HEK293 (cell line): ENCODE measurements around the gene SAT1.

Experiments used
- CTCF ChIP-seq: fragments of 450-650 bp; formaldehyde crosslinking; IDR thresholded peaks from 2 replicates; pipeline ENCODE4 v1.5.1; 2016; ENCODE audit warnings: missing biosample characterization, missing genetic modification characterization
- FEZF1 ChIP-seq: fragments of 450-650 bp; formaldehyde crosslinking; IDR thresholded peaks from 2 replicates; pipeline ENCODE4 v1.5.1; 2016; ENCODE audit warnings: missing biosample characterization, missing genetic modification characterization
- ZBTB17 ChIP-seq: fragments of 450-650 bp; formaldehyde crosslinking; IDR thresholded peaks from 2 replicates; pipeline ENCODE4 v1.5.1; 2016; ENCODE audit warnings: missing biosample characterization, missing genetic modification characterization
- ZBTB8A ChIP-seq: fragments of 450-650 bp; formaldehyde crosslinking; IDR thresholded peaks from 2 replicates; pipeline ENCODE4 v1.5.1; 2016; ENCODE audit warnings: missing biosample characterization, missing genetic modification characterization
- ZNF114 ChIP-seq: fragments of 450-650 bp; formaldehyde crosslinking; IDR thresholded peaks from 2 replicates; pipeline ENCODE4 v1.5.0; 2017; ENCODE audit warnings: missing biosample characterization, missing genetic modification characterization
- ZNF146 ChIP-seq: fragments of 450-650 bp; formaldehyde crosslinking; IDR thresholded peaks from 2 replicates; pipeline ENCODE4 v1.5.1; 2016; ENCODE audit warnings: missing biosample characterization, missing genetic modification characterization
- ZNF169 ChIP-seq: fragments of 450-650 bp; formaldehyde crosslinking; IDR thresholded peaks from 2 replicates; pipeline ENCODE4 v1.5.1; 2016; ENCODE audit warnings: missing biosample characterization, missing genetic modification characterization
- ZNF24 ChIP-seq: fragments of 450-650 bp; formaldehyde crosslinking; IDR thresholded peaks from 2 replicates; pipeline ENCODE4 v1.5.1; 2016; ENCODE audit warnings: missing biosample characterization, missing genetic modification characterization
- ZNF292 ChIP-seq: fragments of 450-650 bp; formaldehyde crosslinking; IDR thresholded peaks from 2 replicates; pipeline ENCODE4 v1.5.1; 2016; ENCODE audit warnings: low read depth, missing biosample characterization, missing genetic modification characterization, borderline replicate concordance
- ZNF423 ChIP-seq: fragments of 450-650 bp; formaldehyde crosslinking; IDR thresholded peaks from 2 replicates; pipeline ENCODE4 v1.5.1; 2016; ENCODE audit warnings: missing biosample characterization, missing genetic modification characterization
- ZNF549 ChIP-seq: fragments of 450-650 bp; IDR thresholded peaks from 2 replicates; pipeline ENCODE4 v1.5.1; 2018; ENCODE audit warnings: missing biosample characterization, missing genetic modification characterization, mild to moderate bottlenecking, inconsistent platforms, moderate library complexity
- ZNF558 ChIP-seq: fragments of 450-650 bp; formaldehyde crosslinking; IDR thresholded peaks from 2 replicates; pipeline ENCODE4 v1.5.1; 2016; ENCODE audit warnings: missing biosample characterization, missing genetic modification characterization
- ZNF677 ChIP-seq: fragments of 450-650 bp; IDR thresholded peaks from 2 replicates; pipeline ENCODE4 v1.5.0; 2018; ENCODE audit warnings: missing biosample characterization, mild to moderate bottlenecking, missing genetic modification characterization, moderate library complexity
- TF ChIP-seq, protein P1 (sequence below): fragments of 450-650 bp; formaldehyde crosslinking; IDR thresholded peaks from 2 replicates; pipeline ENCODE4 v1.5.1; 2017; ENCODE audit warnings: missing biosample characterization, missing genetic modification characterization

DNA sequence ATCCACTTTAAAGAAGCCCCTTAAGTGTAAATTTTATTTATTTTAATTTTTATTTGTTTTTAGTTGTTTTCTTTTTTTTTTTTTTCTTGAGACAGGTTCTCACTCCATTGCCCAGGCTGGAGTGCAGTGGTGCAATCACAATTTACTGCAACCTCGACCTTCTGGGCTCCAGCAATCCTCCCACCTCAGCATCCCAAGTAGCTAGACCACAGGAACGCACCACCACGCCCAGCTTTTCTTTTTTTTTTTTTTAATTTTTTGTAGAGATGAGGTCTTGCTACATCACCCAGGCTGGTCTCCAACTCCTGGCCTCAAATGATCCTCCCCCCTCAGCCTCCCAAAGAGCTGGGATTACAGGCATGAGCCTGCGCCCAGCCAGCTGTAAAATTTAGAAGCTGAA is 6.0 kb downstream of the SAT1 start:
- TF ChIP-seq ZBTB8A = no peak
- TF ChIP-seq CTCF (tag by site-specific recombination) = no peak
- no peak for TF ChIP-seq ZNF114 (tag by site-specific recombination)
- TF ChIP-seq ZNF24 (tag by site-specific recombination) = no peak
- TF ChIP-seq ZNF677 = no peak
- no peak for TF ChIP-seq ZBTB17 (tag by site-specific recombination)
- no peak for TF ChIP-seq ZNF146 (tag by site-specific recombination)
- no peak for TF ChIP-seq ZNF549 (tag by site-specific recombination)
- no peak for TF ChIP-seq ZNF292 (tag by site-specific recombination)
- TF ChIP-seq ZNF558 (tag by site-specific recombination) = no peak
- no peak for TF ChIP-seq ZNF423 (tag by site-specific recombination)
- TF ChIP-seq, protein P1, sequence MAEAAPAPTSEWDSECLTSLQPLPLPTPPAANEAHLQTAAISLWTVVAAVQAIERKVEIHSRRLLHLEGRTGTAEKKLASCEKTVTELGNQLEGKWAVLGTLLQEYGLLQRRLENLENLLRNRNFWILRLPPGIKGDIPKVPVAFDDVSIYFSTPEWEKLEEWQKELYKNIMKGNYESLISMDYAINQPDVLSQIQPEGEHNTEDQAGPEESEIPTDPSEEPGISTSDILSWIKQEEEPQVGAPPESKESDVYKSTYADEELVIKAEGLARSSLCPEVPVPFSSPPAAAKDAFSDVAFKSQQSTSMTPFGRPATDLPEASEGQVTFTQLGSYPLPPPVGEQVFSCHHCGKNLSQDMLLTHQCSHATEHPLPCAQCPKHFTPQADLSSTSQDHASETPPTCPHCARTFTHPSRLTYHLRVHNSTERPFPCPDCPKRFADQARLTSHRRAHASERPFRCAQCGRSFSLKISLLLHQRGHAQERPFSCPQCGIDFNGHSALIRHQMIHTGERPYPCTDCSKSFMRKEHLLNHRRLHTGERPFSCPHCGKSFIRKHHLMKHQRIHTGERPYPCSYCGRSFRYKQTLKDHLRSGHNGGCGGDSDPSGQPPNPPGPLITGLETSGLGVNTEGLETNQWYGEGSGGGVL = no peak
- no peak for TF ChIP-seq FEZF1 (tag by site-specific recombination)
- TF ChIP-seq ZNF169 (tag by site-specific recombination) = no peak
